ENCODE data around the gene MYO5A. TPM values are rescaled to one million over a fixed set of nuclear protein-coding genes. Genes with fewer than 3 reads are reported as not detected.

MYO5A gene
- total RNA-seq, 1 experiment from 2014 or later, result 61.1 TPM

DNA sequence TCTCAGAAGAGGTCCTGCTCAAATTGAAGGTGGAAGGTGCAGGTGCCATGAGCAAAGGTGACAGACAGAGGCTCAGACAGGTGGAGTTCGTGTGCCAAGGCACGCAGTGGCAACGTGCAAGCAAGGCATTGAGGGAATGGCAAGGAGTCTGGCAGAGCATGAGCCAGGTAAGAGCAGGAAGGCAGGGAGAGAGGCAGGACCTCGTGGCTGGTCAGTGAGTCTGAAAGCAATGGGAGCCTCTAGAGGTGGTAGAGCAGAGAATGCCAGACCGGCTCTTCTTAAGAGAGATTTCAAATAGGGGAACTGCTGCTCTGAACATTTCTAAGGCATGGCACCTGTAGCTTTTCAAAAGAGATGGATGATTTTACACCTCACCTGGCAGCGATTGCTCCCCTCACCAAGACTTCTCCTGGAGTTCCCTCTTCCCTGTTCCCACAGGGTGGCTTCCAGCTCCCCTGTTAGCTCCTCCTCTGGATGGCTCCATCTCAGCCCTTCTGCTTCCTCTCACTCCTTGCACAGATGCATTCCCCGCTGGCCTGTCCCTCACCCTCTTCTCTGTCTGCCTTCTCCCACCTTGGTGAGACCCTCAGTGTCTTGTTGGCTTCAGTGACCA, 235.8 kb downstream of the MYO5A start:
- intact Hi-C loops (cut with micrococcal nuclease; ENCODE audit: unreplicated experiment), result no loop called here
- no TSS peak for BruUV-seq (replicated peaks)
- H3K27ac ChIP-seq (ENCODE audit: low read length), result no peak overlapping the region
- H3K4me1 ChIP-seq (ENCODE audit: control insufficient read depth, insufficient read depth, low read length), result peaks cover 57% of the 10 kb centered on the region
- H3K9me3 ChIP-seq (ENCODE audit: control insufficient read depth, insufficient read depth, low read depth, low read length), result no peaks in the 10 kb centered on the region
- H3K4me3 ChIP-seq (ENCODE audit: low read depth in 2 of 2, low read length in 2 of 2), result no peak overlapping the region
- TF ChIP-seq, protein P1, sequence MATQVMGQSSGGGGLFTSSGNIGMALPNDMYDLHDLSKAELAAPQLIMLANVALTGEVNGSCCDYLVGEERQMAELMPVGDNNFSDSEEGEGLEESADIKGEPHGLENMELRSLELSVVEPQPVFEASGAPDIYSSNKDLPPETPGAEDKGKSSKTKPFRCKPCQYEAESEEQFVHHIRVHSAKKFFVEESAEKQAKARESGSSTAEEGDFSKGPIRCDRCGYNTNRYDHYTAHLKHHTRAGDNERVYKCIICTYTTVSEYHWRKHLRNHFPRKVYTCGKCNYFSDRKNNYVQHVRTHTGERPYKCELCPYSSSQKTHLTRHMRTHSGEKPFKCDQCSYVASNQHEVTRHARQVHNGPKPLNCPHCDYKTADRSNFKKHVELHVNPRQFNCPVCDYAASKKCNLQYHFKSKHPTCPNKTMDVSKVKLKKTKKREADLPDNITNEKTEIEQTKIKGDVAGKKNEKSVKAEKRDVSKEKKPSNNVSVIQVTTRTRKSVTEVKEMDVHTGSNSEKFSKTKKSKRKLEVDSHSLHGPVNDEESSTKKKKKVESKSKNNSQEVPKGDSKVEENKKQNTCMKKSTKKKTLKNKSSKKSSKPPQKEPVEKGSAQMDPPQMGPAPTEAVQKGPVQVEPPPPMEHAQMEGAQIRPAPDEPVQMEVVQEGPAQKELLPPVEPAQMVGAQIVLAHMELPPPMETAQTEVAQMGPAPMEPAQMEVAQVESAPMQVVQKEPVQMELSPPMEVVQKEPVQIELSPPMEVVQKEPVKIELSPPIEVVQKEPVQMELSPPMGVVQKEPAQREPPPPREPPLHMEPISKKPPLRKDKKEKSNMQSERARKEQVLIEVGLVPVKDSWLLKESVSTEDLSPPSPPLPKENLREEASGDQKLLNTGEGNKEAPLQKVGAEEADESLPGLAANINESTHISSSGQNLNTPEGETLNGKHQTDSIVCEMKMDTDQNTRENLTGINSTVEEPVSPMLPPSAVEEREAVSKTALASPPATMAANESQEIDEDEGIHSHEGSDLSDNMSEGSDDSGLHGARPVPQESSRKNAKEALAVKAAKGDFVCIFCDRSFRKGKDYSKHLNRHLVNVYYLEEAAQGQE (IDR thresholded peaks at IDR 0.05; ENCODE audit: insufficient read depth in 1 of 2, low read depth in 2 of 2, low read length in 1 of 2), result no peak
- TF ChIP-seq, protein P2, sequence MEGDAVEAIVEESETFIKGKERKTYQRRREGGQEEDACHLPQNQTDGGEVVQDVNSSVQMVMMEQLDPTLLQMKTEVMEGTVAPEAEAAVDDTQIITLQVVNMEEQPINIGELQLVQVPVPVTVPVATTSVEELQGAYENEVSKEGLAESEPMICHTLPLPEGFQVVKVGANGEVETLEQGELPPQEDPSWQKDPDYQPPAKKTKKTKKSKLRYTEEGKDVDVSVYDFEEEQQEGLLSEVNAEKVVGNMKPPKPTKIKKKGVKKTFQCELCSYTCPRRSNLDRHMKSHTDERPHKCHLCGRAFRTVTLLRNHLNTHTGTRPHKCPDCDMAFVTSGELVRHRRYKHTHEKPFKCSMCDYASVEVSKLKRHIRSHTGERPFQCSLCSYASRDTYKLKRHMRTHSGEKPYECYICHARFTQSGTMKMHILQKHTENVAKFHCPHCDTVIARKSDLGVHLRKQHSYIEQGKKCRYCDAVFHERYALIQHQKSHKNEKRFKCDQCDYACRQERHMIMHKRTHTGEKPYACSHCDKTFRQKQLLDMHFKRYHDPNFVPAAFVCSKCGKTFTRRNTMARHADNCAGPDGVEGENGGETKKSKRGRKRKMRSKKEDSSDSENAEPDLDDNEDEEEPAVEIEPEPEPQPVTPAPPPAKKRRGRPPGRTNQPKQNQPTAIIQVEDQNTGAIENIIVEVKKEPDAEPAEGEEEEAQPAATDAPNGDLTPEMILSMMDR (IDR thresholded peaks at IDR 0.05), result no peak
- no peak for TF ChIP-seq SIN3A (IDR thresholded peaks at IDR 0.05; ENCODE audit: borderline replicate concordance, insufficient read depth, low read depth, low read length)
- ATAC-seq (no peak), DNase-seq (ENCODE audit: low read depth, low spot score) (no peak)
- H3K27me3 ChIP-seq (ENCODE audit: control insufficient read depth, insufficient read depth, low read length), result no peaks in the 10 kb centered on the region
- POLR2A ChIA-PET, result no interaction called here
- in situ Hi-C loops (cut with HindIII; ENCODE audit: low pct_unique_long_range_greater_than_20kb, low sequenced_read_pairs), result no loop called here
- CTCF ChIA-PET, result no interaction called here
- no peaks in the 10 kb centered on the region for H3K36me3 ChIP-seq (ENCODE audit: control insufficient read depth, insufficient read depth, low read length)

DNA sequence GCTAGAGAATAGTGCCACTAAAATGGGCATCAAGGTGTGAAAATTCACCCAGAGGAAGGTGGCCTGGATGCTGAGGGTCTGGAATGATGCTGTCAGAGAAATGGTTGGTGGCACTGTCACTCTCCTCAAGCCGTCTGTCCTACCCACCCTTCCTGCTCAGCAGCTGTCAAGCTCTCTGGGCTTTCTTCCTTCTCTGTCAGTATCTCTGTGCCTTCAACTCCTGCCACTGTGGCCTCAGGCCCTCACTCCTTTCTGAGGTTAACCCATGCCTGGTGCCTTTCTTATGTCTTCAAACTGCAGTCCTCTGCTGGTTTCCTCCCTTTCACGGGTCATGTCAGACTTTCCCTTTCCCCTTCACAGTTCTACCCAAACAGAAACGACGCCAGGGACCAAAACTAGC, 237.5 kb downstream of the MYO5A start:
- BruUV-seq (replicated peaks), result no TSS peak
- no peak for ATAC-seq
- Histone ChIP-seq H3K27me3 (ENCODE audit: control insufficient read depth, insufficient read depth, low read length) (no peaks in the 10 kb centered on the region), H3K4me3 (ENCODE audit: low read depth in 2 of 2, low read length in 2 of 2) (no peak overlapping the region), H3K9me3 (ENCODE audit: control insufficient read depth, insufficient read depth, low read depth, low read length) (no peaks in the 10 kb centered on the region), H3K4me1 (ENCODE audit: control insufficient read depth, insufficient read depth, low read length) (peaks cover 67% of the 10 kb centered on the region), H3K27ac (ENCODE audit: low read length) (no peak overlapping the region; the same call in 1 of the 2 replicates), H3K36me3 (ENCODE audit: control insufficient read depth, insufficient read depth, low read length) (no peaks in the 10 kb centered on the region)
- TF ChIP-seq, protein P2 (IDR thresholded peaks at IDR 0.05), result no peak
- no peak for TF ChIP-seq POLR2AphosphoS5 (IDR thresholded peaks at IDR 0.05; ENCODE audit: low read depth, low read length)
- TF ChIP-seq TCF7L2 (IDR thresholded peaks at IDR 0.05; ENCODE audit: low read depth, low read length), result no peak
- no peak for TF ChIP-seq SIN3A (IDR thresholded peaks at IDR 0.05; ENCODE audit: borderline replicate concordance, insufficient read depth, low read depth, low read length)
- TF ChIP-seq, protein P1 (IDR thresholded peaks at IDR 0.05; ENCODE audit: insufficient read depth in 1 of 2, low read depth in 2 of 2, low read length in 1 of 2), result no peak
- intact Hi-C loops (cut with micrococcal nuclease; ENCODE audit: unreplicated experiment) (no loop called here), in situ Hi-C loops (cut with HindIII; ENCODE audit: low pct_unique_long_range_greater_than_20kb, low sequenced_read_pairs) (no loop called here)
- ChIA-PET CTCF (interaction anchor here (0.7 kb wide), 1 partner anchor 95 kb away, joined by 8 read pairs; no protein-coding TSS in a partner anchor), POLR2A (interaction anchor here (0.6 to 0.7 kb wide), 2 partner anchors 216 to 271 kb away, joined by 4 to 9 read pairs; no protein-coding TSS in a partner anchor)
- no peak for DNase-seq (ENCODE audit: low read depth, low spot score)
